HepG2 (cell line): Measurements from ENCODE around the gene LDLRAD4. TPM values are rescaled to one million over a fixed set of nuclear protein-coding genes. Genes with fewer than 3 reads are reported as not detected.
A peak's percentile ranks its signal among the peaks of the same experiment; 100 is the strongest.

Experiments
- ATAC-seq: fragments of 200-7000 bp; cut with Tn5 transposase; 3 replicates; pipeline ENCODE4 v1.9.1; 2020; ENCODE audit warnings: mild to moderate bottlenecking, moderate library complexity
- BruUV-seq: library from RNA; stranded (reverse); fragments of 400-500 nt; replicated peaks from 2 replicates; lab custom pipeline; 2021; lab: Mats Ljungman, UMichigan
- CTCF ChIA-PET: fragments of 300-600 bp; formaldehyde crosslinking; extraction: SDS; loops from one replicate; lab custom pipeline; 2021; ENCODE audit warnings: low total read pairs, inconsistent platforms, low intra/inter-chr PET ratio; lab: Yijun Ruan, JAX
- POLR2A ChIA-PET: fragments of 350-600 bp; sonication (Branson Sonifier 250); formaldehyde crosslinking; loops from one replicate; lab custom pipeline; 2020; ENCODE audit warnings: antibody characterized with exemption, inconsistent platforms; lab: Yijun Ruan, JAX
- DNase-seq: peaks from one replicate; pipeline ENCODE4 v3.0.0-alpha.2; 2015; ENCODE audit warnings: low spot score
- FAIRE-seq: peaks from 3 replicates; lab custom pipeline; 2011; peaks lifted over from hg19 to GRCh38; lab: Jason Lieb, UNC
- H2AFZ ChIP-seq: one replicate; pipeline ENCODE4 v1.6.1; 2011; ENCODE audit warnings: low read length, inconsistent platforms
- H3K27ac ChIP-seq: fragments of 300-600 bp; 3 replicates; pipeline ENCODE4 v1.8.0; 2011; ENCODE audit warnings: mixed run types, mild to moderate bottlenecking, mixed read lengths, low read length, inconsistent platforms; ENCODE audit not compliant: insufficient read depth; ENCODE audit errors: extremely low read length
- H3K27me3 ChIP-seq, 2 experiments: fragments of 200-600 bp in 1 of 2; 2 replicates in 1 of 2; 3 replicates in 1 of 2; pipeline versions ENCODE4 v1.6.0 to v1.8.0; 2011; ENCODE audit warnings: low read length in 2 of 2, mild to moderate bottlenecking in 2 of 2, moderate library complexity in 2 of 2, inconsistent platforms in 1 of 2; ENCODE audit not compliant: insufficient read depth in 2 of 2, control insufficient read depth in 1 of 2
- H3K36me3 ChIP-seq, 2 experiments: fragments of 200-600 bp in 1 of 2; replicated peaks in 1 of 2; 2 replicates in 1 of 2; 3 replicates in 1 of 2; pipeline versions ENCODE4 v1.5.1 to v1.8.0; 2011; ENCODE audit warnings: low read length in 2 of 2, inconsistent platforms in 1 of 2; ENCODE audit not compliant: insufficient read depth in 2 of 2, control insufficient read depth in 1 of 2
- H3K4me1 ChIP-seq: 2 replicates; pipeline ENCODE4 v1.5.1; 2012; ENCODE audit warnings: low read length, inconsistent platforms; ENCODE audit not compliant: insufficient read depth
- H3K4me2 ChIP-seq: 2 replicates; pipeline ENCODE4 v1.6.0; 2011; ENCODE audit warnings: low read depth, low read length, inconsistent platforms
- H3K4me3 ChIP-seq, 3 experiments: fragments of 200-600 bp in 1 of 3; sonication (generic), shearing (Covaris generic) in 1 of 3; replicated peaks in 1 of 3; 2 replicates each; pipeline ENCODE4 v1.5.1; 2011 to 2016; ENCODE audit warnings: low read length in 3 of 3, inconsistent platforms in 2 of 3, low read depth in 2 of 3, mild to moderate bottlenecking in 2 of 3, control low read depth in 1 of 3, mixed read lengths in 1 of 3; ENCODE audit not compliant: insufficient read depth in 1 of 3
- H3K79me2 ChIP-seq: one replicate; pipeline ENCODE4 v1.6.1; 2011; ENCODE audit warnings: low read length, inconsistent platforms; ENCODE audit not compliant: insufficient read depth
- H3K9ac ChIP-seq: 2 replicates; pipeline ENCODE4 v1.6.0; 2011; ENCODE audit warnings: mild to moderate bottlenecking, low read depth, low read length, inconsistent platforms; ENCODE audit not compliant: insufficient read depth
- H3K9me3 ChIP-seq: 2 replicates; pipeline ENCODE4 v1.5.1; 2012; ENCODE audit warnings: mild to moderate bottlenecking, low read length
- H4K20me1 ChIP-seq: 2 replicates; pipeline ENCODE4 v1.6.0; 2011; ENCODE audit warnings: inconsistent platforms, mild to moderate bottlenecking, low read length, moderate library complexity; ENCODE audit not compliant: insufficient read depth
- FOXO1 ChIP-seq: sonication (generic); formaldehyde crosslinking; IDR thresholded peaks from 2 replicates; pipeline ENCODE4 v1.4.0; 2020; ENCODE audit warnings: missing genetic modification reagents
- HNF4A ChIP-seq: sonication (generic); formaldehyde crosslinking; IDR thresholded peaks from 2 replicates; pipeline ENCODE4 v1.4.0; 2020; ENCODE audit warnings: missing genetic modification reagents
- LCORL ChIP-seq, 2 experiments: fragments of 450-650 bp in 1 of 2; sonication (generic) in 1 of 2; formaldehyde crosslinking in 1 of 2; IDR thresholded peaks; 2 replicates each; pipeline versions ENCODE4 v1.5.0 to v1.6.1; 2017 to 2020; ENCODE audit warnings: antibody characterized with exemption in 1 of 2, missing genetic modification reagents in 1 of 2
- NCOR1 ChIP-seq: fragments of 200-600 bp; sonication (generic); IDR thresholded peaks from 2 replicates; pipeline ENCODE4 v1.7.0; 2017; ENCODE audit warnings: antibody characterized with exemption, low read length, borderline replicate concordance
- PHB2 ChIP-seq: fragments of 450-650 bp; IDR thresholded peaks from 2 replicates; pipeline ENCODE4 v1.6.1; 2018; ENCODE audit not compliant: partially characterized antibody
- POLR2AphosphoS5 ChIP-seq: IDR thresholded peaks from 2 replicates; pipeline ENCODE4 v1.6.1; 2012; ENCODE audit warnings: low read depth, low read length
- PRPF4 ChIP-seq: fragments of 200-400 bp; formaldehyde crosslinking; IDR thresholded peaks from 2 replicates; pipeline ENCODE4 v1.6.1; 2016; ENCODE audit warnings: low read length, low read depth; ENCODE audit not compliant: poor library complexity, severe bottlenecking
- RARG ChIP-seq: sonication (generic); formaldehyde crosslinking; IDR thresholded peaks from 2 replicates; pipeline ENCODE4 v1.4.0; 2020; ENCODE audit warnings: low read depth, mild to moderate bottlenecking, missing genetic modification reagents
- SMAD3 ChIP-seq: sonication (generic); formaldehyde crosslinking; IDR thresholded peaks from 2 replicates; pipeline ENCODE4 v1.4.0; 2020; ENCODE audit warnings: missing genetic modification reagents
- SMARCE1 ChIP-seq: fragments of 450-650 bp; IDR thresholded peaks from 2 replicates; pipeline ENCODE4 v1.6.1; 2017; ENCODE audit warnings: borderline replicate concordance
- SMC3 ChIP-seq: IDR thresholded peaks from 2 replicates; pipeline ENCODE4 v1.6.1; 2011; ENCODE audit warnings: low read length, improper control_type of control experiment
- TAF15 ChIP-seq: fragments of 200-400 bp; formaldehyde crosslinking; IDR thresholded peaks from one replicate; pipeline ENCODE4 v1.6.1; 2018; ENCODE audit warnings: mild to moderate bottlenecking, low read depth, low read length; ENCODE audit not compliant: poor library complexity, severe bottlenecking
- ZFP41 ChIP-seq: sonication (generic); formaldehyde crosslinking; IDR thresholded peaks from 2 replicates; pipeline ENCODE4 v1.4.0; 2020; ENCODE audit warnings: mild to moderate bottlenecking, missing genetic modification reagents, borderline replicate concordance
- ZNF557 ChIP-seq: sonication (generic); formaldehyde crosslinking; IDR thresholded peaks from 2 replicates; pipeline ENCODE4 v1.4.0; 2020; ENCODE audit warnings: missing genetic modification reagents
- ZNF770 ChIP-seq: sonication (generic); formaldehyde crosslinking; IDR thresholded peaks from 2 replicates; pipeline ENCODE4 v1.5.0; 2020; ENCODE audit warnings: mild to moderate bottlenecking, missing genetic modification reagents
- ZSCAN21 ChIP-seq: sonication (generic); formaldehyde crosslinking; IDR thresholded peaks from 2 replicates; pipeline ENCODE4 v1.8.0; 2022; ENCODE audit warnings: mild to moderate bottlenecking, missing genetic modification reagents, moderate library complexity, borderline replicate concordance
- WGBS: methylation state at CpG from one replicate; pipeline ENCODE4 v1.1.6; 2017; ENCODE audit warnings: low lambda C conversion rate; 5-methylcytosine and 5-hydroxymethylcytosine counted together
- in situ Hi-C: cut with HindIII; loops from 2 replicates; pipeline ENCODE4 v1.10.0; 2017; ENCODE audit warnings: low pct_unique_long_range_greater_than_20kb; ENCODE audit not compliant: extremely low pct_ligation_motif_present
- intact Hi-C: fragments of 100-400 bp; cut with micrococcal nuclease; formaldehyde crosslinking; loops from one replicate; pipeline ENCODE4 v1.10.0; 2022; ENCODE audit not compliant: unreplicated experiment
- polyA plus RNA-seq, 8 experiments: library from polyadenylated mRNA; depleted of rRNA in 3 of 8; stranded (reverse) in 7 of 8; unstranded in 1 of 8; fragments of >200 nt; fragmentation: Illumina TruSeq in 4 of 8; extraction: Trizol in 4 of 8; gene quantifications; 2 replicates each; pipeline versions ENCODE4 v1.2.1 to v1.2.3, GENCODE V29; 2011 to 2016; ENCODE audit warnings: low read depth in 4 of 8, missing spikeins in 1 of 8, mixed read lengths in 1 of 8; ENCODE audit not compliant: insufficient read depth in 1 of 8
- total RNA-seq, 5 experiments: library from RNA; depleted of rRNA; stranded (reverse); fragments of >200 nt; fragmentation: Illumina TruSeq; extraction: Trizol; gene quantifications; 2 replicates each; pipeline ENCODE4 v1.2.3, GENCODE V29; 2016; ENCODE audit warnings: low read depth in 1 of 5

LDLRAD4 gene
- total and polyA plus RNA-seq, 2 of the 13 experiments (the other 11 are each of a cell fraction or from before 2014, with no cell fraction given), result 13.6 to 20.9 TPM

GRCh38 chr18:13516855-13517254 lies 298.3 kb downstream of the LDLRAD4 start:
- peak; percentile 20; the same call in 1 of the 2 replicates for TF ChIP-seq HNF4A (CRISPR knock-in tag)
- no peak for TF ChIP-seq TAF15
- TF ChIP-seq FOXO1 (CRISPR knock-in tag), result no peak
- TF ChIP-seq ZFP41 (CRISPR knock-in tag), result no peak
- no peak for TF ChIP-seq POLR2AphosphoS5
- peak; percentile 52; the same call in 1 of the 2 replicates for TF ChIP-seq ZNF770 (CRISPR knock-in tag)
- TF ChIP-seq SMAD3 (CRISPR knock-in tag), result no peak
- no peak overlapping the region for H3K4me2 ChIP-seq
- H3K27ac ChIP-seq, result no peak overlapping the region
- H3K9me3 ChIP-seq, result no peaks in the 10 kb centered on the region
- no TSS peak for BruUV-seq
- ChIA-PET CTCF (no interaction called here), POLR2A (no interaction called here)
- ATAC-seq (no peak), FAIRE-seq (no peak), DNase-seq (no peak)
- intact Hi-C loops, result no loop called here
- no peaks in the 10 kb centered on the region for H3K36me3 ChIP-seq
- H3K79me2 ChIP-seq, result no peaks in the 10 kb centered on the region
- no peak overlapping the region for H3K4me3 ChIP-seq
- no peak overlapping the region for H2AFZ ChIP-seq
- H3K4me1 ChIP-seq, result peaks cover 34% of the 10 kb centered on the region
- no peaks in the 10 kb centered on the region for H4K20me1 ChIP-seq
- H3K9ac ChIP-seq, result no peak overlapping the region
- 85% methylated on average over 6 of the region's 6 CpGs for WGBS
- in situ Hi-C loops, result no loop called here
- no peaks in the 10 kb centered on the region for H3K27me3 ChIP-seq

- BruUV-seq, result no TSS peak
- 92% methylated on average over 7 of the region's 7 CpGs for WGBS
- Histone ChIP-seq H3K27me3 (no peaks in the 10 kb centered on the region), H2AFZ (no peak overlapping the region), H3K9ac (no peak overlapping the region), H4K20me1 (no peaks in the 10 kb centered on the region), H3K9me3 (no peaks in the 10 kb centered on the region), H3K27ac (no peak overlapping the region), H3K4me2 (no peak overlapping the region), H3K4me3 (no peak overlapping the region), H3K4me1 (peaks cover 34% of the 10 kb centered on the region), H3K79me2 (no peaks in the 10 kb centered on the region), H3K36me3 (no peaks in the 10 kb centered on the region)
- in situ Hi-C loops, result no loop called here
- ChIA-PET POLR2A (no interaction called here), CTCF (no interaction called here)
- no peak for ATAC-seq
- intact Hi-C loops, result no loop called here
- no peak for FAIRE-seq
- DNase-seq, result no peak
- TF ChIP-seq RARG (no peak), LCORL (IDR thresholded peaks at IDR 0.05) (no peak), LCORL (CRISPR knock-in tag; IDR thresholded peaks at IDR 0.05) (no peak), PRPF4 (no peak), NCOR1 (no peak), PHB2 (no peak), ZSCAN21 (no peak), SMC3 (no peak), ZNF557 (CRISPR knock-in tag) (no peak), SMARCE1 (no peak)
Observed at GRCh38 chr18:13517369-13517768, 298.8 kb downstream of the LDLRAD4 start.
